HL-60 (cell line): ENCODE measurements around the gene TMEM245.

ENCODE experiments used
- DNase-seq, 2 experiments: peaks; one replicate each; pipeline ENCODE4 v3.0.0-alpha.2; 2010 to 2020; ENCODE audit warnings: low read depth in 1 of 2, low spot score in 1 of 2
- H3K27ac ChIP-seq: fragments of 250-450 bp; sonication (Bioruptor Pico); replicated peaks from 2 replicates; pipeline ENCODE4 v1.5.1; 2020; ENCODE audit warnings: mild to moderate bottlenecking, moderate library complexity
- H3K27me3 ChIP-seq: fragments of 250-450 bp; sonication (Bioruptor Pico); 2 replicates; pipeline ENCODE4 v1.5.1; 2021; ENCODE audit warnings: mild to moderate bottlenecking, moderate library complexity; ENCODE audit not compliant: insufficient read depth, poor library complexity, severe bottlenecking
- H3K4me3 ChIP-seq: replicated peaks from 2 replicates; pipeline ENCODE4 v1.5.1; 2011; ENCODE audit warnings: mild to moderate bottlenecking, control low read depth, low read length; ENCODE audit not compliant: insufficient read depth
- CTCF ChIP-seq: IDR thresholded peaks from one replicate; pipeline ENCODE4 v1.5.1; 2011; ENCODE audit warnings: low read length, control low read depth, inconsistent platforms; ENCODE audit not compliant: insufficient read depth
- GABPA ChIP-seq: IDR thresholded peaks from 2 replicates; pipeline ENCODE4 v1.6.1; 2012; ENCODE audit warnings: low read depth
- POLR2AphosphoS5 ChIP-seq: IDR thresholded peaks from 2 replicates; pipeline ENCODE4 v1.6.1; 2012; ENCODE audit warnings: low read depth
- REST ChIP-seq: IDR thresholded peaks from 2 replicates; pipeline ENCODE4 v1.6.1; 2012; ENCODE audit warnings: low read depth; ENCODE audit not compliant: insufficient replicate concordance
- SPI1 ChIP-seq: IDR thresholded peaks from 2 replicates; pipeline ENCODE4 v1.6.1; 2012; ENCODE audit warnings: low read depth, mild to moderate bottlenecking, borderline replicate concordance

The TMEM245 gene

DNA sequence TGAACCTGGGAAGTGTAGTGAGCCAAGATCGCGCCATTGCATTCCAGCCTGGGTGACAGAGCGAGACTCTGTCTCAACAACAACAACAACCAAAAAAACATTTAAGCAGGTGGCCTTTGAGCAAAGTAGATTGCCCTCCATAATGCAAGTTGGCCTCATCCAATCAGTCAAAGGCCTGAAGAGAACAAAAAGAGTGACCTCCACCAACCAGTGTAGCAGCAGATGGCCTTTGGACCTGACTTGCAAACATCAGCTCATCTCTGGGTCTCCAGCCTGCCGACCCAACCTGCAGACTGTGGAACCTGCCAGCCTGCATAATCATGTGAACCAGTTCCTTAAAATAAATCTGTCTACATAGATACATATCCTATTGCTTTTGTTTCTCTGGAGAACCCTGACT is 39.8 kb upstream of the TMEM245 start:
- Histone ChIP-seq H3K27ac (no peak overlapping the region), H3K27me3 (no peaks in the 10 kb centered on the region), H3K4me3 (no peak overlapping the region)
- TF ChIP-seq POLR2AphosphoS5 (no peak), REST (no peak), GABPA (no peak), CTCF (no peak), SPI1 (no peak)
- no peak for DNase-seq

DNA sequence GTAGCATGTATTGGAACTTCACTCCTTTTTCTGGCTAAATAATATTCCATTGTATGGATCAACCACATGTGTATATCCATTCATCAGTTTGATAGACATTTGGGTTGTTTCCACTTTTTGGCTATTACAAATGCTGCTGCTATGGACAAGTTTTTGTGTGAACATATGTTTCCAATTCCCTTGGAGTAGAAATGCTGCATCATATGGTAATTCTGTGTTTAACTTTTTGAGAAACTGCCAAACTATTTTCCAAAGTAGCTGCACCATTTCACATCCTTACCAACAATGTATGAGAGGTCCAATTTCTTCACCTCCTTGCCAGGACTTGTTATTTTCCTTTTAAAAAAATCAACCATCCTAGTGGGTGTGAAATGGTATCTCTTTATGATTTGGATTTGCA is 38.9 kb upstream of the TMEM245 start:
- Histone ChIP-seq H3K27ac (no peak overlapping the region), H3K27me3 (no peaks in the 10 kb centered on the region), H3K4me3 (no peak overlapping the region)
- no peak for TF ChIP-seq SPI1
- TF ChIP-seq REST: no peak
- no peak for TF ChIP-seq CTCF
- no peak for TF ChIP-seq POLR2AphosphoS5
- TF ChIP-seq GABPA: no peak
- DNase-seq: no peak

DNA sequence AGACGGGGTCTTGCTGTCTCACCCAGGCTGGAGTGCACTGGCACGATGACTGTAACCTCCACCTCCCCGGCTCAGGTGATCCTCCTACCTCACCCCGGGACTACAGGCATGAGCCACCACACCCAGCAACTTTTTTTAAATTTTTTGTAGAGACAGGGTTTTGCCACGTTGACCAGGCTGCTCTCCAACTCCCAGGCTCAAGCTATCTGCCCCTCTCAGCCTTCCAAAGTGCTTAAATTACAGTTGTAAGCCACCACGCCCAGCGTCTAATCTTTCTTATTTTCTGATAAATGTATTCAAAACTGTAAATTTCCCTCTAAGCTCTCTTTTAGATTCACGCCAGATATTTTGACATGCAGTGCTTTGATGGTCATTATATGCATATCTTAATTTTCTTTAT is 37.0 kb upstream of the TMEM245 start:
- H3K4me3 ChIP-seq: no peak overlapping the region
- no peaks in the 10 kb centered on the region for H3K27me3 ChIP-seq
- TF ChIP-seq REST: no peak
- TF ChIP-seq CTCF: no peak
- TF ChIP-seq GABPA: no peak
- H3K27ac ChIP-seq: no peak overlapping the region
- no peak for DNase-seq
